ENCODE measurements around the gene NAA20. TPM values are rescaled to one million over a fixed set of nuclear protein-coding genes. Genes with fewer than 3 reads are reported as not detected.

NAA20 gene
- total RNA-seq, 1 experiment from 2014 or later = 113 TPM

GRCh38 chr20:19968028-19968427, 49.1 kb upstream of the NAA20 start:
- Histone ChIP-seq H3K27me3 (ENCODE audit: low read length) (no peaks in the 10 kb centered on the region), H3K9me2 (replicated peaks; ENCODE audit: low read length) (no peaks in the 10 kb centered on the region), H3K4me1 (ENCODE audit: insufficient read depth, low read length) (peaks cover 15% of the 10 kb centered on the region), H3F3A (ENCODE audit: low read length, unreplicated experiment) (no peaks in the 10 kb centered on the region), H3K9me3 (ENCODE audit: low read length) (no peaks in the 10 kb centered on the region), H4K20me1 (ENCODE audit: low read length) (no peaks in the 10 kb centered on the region), H3K4me2 (ENCODE audit: low read length) (no peak overlapping the region), H3K27ac (ENCODE audit: low read length) (no peak overlapping the region), H3K4me3 (ENCODE audit: low read length) (no peak overlapping the region), H3K79me2 (ENCODE audit: low read length) (no peaks in the 10 kb centered on the region), H2AFZ (ENCODE audit: low read length) (no peak overlapping the region), H3K36me3 (ENCODE audit: low read depth, low read length) (no peaks in the 10 kb centered on the region), H3K9ac (ENCODE audit: low read length) (no peak overlapping the region)
- intact Hi-C loops (cut with micrococcal nuclease) = no loop called here
- no peak for ATAC-seq
- no peak for DNase-seq
- ChIA-PET POLR2A (ENCODE audit: unreplicated experiment) (no interaction called here), CTCF (interaction anchor here (1.0 kb wide), 1 partner anchor 140 kb away, joined by 4 read pairs; no protein-coding TSS in a partner anchor)
- no TSS peak for BruUV-seq (replicated peaks)
- TF ChIP-seq EZH2phosphoT487 (IDR thresholded peaks at IDR 0.05; ENCODE audit: borderline replicate concordance, low read length) (no peak), CTCF (conservative IDR thresholded peaks at IDR 0.05; ENCODE audit: low read depth, low read length) (no peak), EZH2 (IDR thresholded peaks at IDR 0.05; ENCODE audit: low read length, unreplicated experiment) (no peak)

GRCh38 chr20:19968466-19969073, 48.6 kb upstream of the NAA20 start:
- no peak overlapping the region for H3K9ac ChIP-seq (ENCODE audit: low read length)
- no peaks in the 10 kb centered on the region for H3F3A ChIP-seq (ENCODE audit: low read length, unreplicated experiment)
- H3K4me1 ChIP-seq (ENCODE audit: insufficient read depth, low read length) = peaks cover 20% of the 10 kb centered on the region
- no peaks in the 10 kb centered on the region for H3K36me3 ChIP-seq (ENCODE audit: low read depth, low read length)
- no peaks in the 10 kb centered on the region for H3K9me2 ChIP-seq (replicated peaks; ENCODE audit: low read length)
- CTCF ChIA-PET = interaction anchor here (1.0 kb wide), 1 partner anchor 141 kb away, joined by 4 read pairs; no protein-coding TSS in a partner anchor
- no peak for TF ChIP-seq EZH2phosphoT487 (IDR thresholded peaks at IDR 0.05; ENCODE audit: borderline replicate concordance, low read length)
- TF ChIP-seq CTCF (conservative IDR thresholded peaks at IDR 0.05; ENCODE audit: low read depth, low read length) = no peak
- no peak for TF ChIP-seq EZH2 (IDR thresholded peaks at IDR 0.05; ENCODE audit: low read length, unreplicated experiment)
- intact Hi-C loops (cut with micrococcal nuclease) = no loop called here
- no TSS peak for BruUV-seq (replicated peaks)
- no peak overlapping the region for H3K4me2 ChIP-seq (ENCODE audit: low read length)
- H3K27ac ChIP-seq (ENCODE audit: low read length) = no peak overlapping the region
- H3K9me3 ChIP-seq (ENCODE audit: low read length) = no peaks in the 10 kb centered on the region
- DNase-seq (no peak), ATAC-seq (no peak)
- no peak overlapping the region for H3K4me3 ChIP-seq (ENCODE audit: low read length)
- H2AFZ ChIP-seq (ENCODE audit: low read length) = no peak overlapping the region
- no peaks in the 10 kb centered on the region for H3K27me3 ChIP-seq (ENCODE audit: low read length)
- POLR2A ChIA-PET (ENCODE audit: unreplicated experiment) = no interaction called here
- no peaks in the 10 kb centered on the region for H4K20me1 ChIP-seq (ENCODE audit: low read length)
- no peaks in the 10 kb centered on the region for H3K79me2 ChIP-seq (ENCODE audit: low read length)

- no peaks in the 10 kb centered on the region for H3F3A ChIP-seq (ENCODE audit: low read length, unreplicated experiment)
- no peak overlapping the region for H3K27ac ChIP-seq (ENCODE audit: low read length)
- H3K4me1 ChIP-seq (ENCODE audit: insufficient read depth, low read length) = peaks cover 22% of the 10 kb centered on the region
- intact Hi-C loops (cut with micrococcal nuclease) = no loop called here
- H3K4me2 ChIP-seq (ENCODE audit: low read length) = no peak overlapping the region
- no peaks in the 10 kb centered on the region for H3K9me3 ChIP-seq (ENCODE audit: low read length)
- no peak for TF ChIP-seq EZH2 (IDR thresholded peaks at IDR 0.05; ENCODE audit: low read length, unreplicated experiment)
- no peak for TF ChIP-seq EZH2phosphoT487 (IDR thresholded peaks at IDR 0.05; ENCODE audit: borderline replicate concordance, low read length)
- no peak overlapping the region for H3K9ac ChIP-seq (ENCODE audit: low read length)
- no peaks in the 10 kb centered on the region for H3K27me3 ChIP-seq (ENCODE audit: low read length)
- H2AFZ ChIP-seq (ENCODE audit: low read length) = no peak overlapping the region
- no peak overlapping the region for H3K4me3 ChIP-seq (ENCODE audit: low read length)
- ChIA-PET POLR2A (ENCODE audit: unreplicated experiment) (no interaction called here), CTCF (interaction anchor here (1.0 kb wide), 1 partner anchor 141 kb away, joined by 4 read pairs; no protein-coding TSS in a partner anchor)
- no peaks in the 10 kb centered on the region for H3K9me2 ChIP-seq (replicated peaks; ENCODE audit: low read length)
- DNase-seq (no peak), ATAC-seq (no peak)
- peaks cover 2% of the 10 kb centered on the region; the same call in 1 of the 2 replicates for H3K79me2 ChIP-seq (ENCODE audit: low read length)
- BruUV-seq (replicated peaks) = no TSS peak
- no peaks in the 10 kb centered on the region for H4K20me1 ChIP-seq (ENCODE audit: low read length)
- H3K36me3 ChIP-seq (ENCODE audit: low read depth, low read length) = no peaks in the 10 kb centered on the region
These were observed 48.1 kb upstream of the NAA20 start for GRCh38 chr20:19969106-19969505.

Data from PC-3 (cell line).